Urothelium cell line (cell line): ENCODE results near the gene GRWD1.
A peak's percentile ranks its signal among the peaks of the same experiment; 100 is the strongest.
"Not testable (repeated sequence)": the region's sequence is repeated elsewhere in the genome, so short reads cannot be mapped to it uniquely, and the experiment has no call there.

Experiments
- DNase-seq: peaks from one replicate; pipeline ENCODE4 v3.0.0; 2011; ENCODE audit warnings: low spot score, mixed read lengths
- FAIRE-seq: peaks from 2 replicates; lab custom pipeline; 2011; peaks lifted over from hg19 to GRCh38; lab: Jason Lieb, UNC

The GRWD1 gene

GRCh38 chr19:48477698-48478338 is 32.0 kb downstream of the GRWD1 start:
- DNase-seq (no peak), FAIRE-seq (no peak)

- FAIRE-seq = no peak
- no peak for DNase-seq
Measured at GRCh38 chr19:48478339-48479256, 32.8 kb downstream of the GRWD1 start.

DNA sequence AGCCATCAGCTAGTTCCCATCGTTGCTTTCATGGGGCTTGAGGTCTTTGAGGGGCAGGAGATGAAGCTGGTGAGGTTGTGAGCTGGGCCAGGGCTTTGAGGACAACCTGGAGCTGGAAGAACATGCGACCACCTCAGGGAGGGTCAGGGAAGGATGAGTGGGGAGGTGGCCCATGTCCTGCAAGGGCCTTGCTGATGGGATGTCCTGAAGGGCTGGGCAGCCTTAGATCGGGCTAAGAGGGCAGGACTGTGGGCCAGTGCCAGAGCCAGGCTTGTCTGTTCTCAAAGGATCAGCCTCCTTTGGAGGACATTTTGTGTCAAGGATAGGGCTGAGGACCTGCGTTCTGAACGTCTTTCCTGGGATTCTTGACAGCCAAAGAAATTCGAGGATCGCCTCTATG is 33.9 kb downstream of the GRWD1 start:
- FAIRE-seq = no peak

GRCh38 chr19:48480183-48480557 is 34.4 kb downstream of the GRWD1 start:
- FAIRE-seq = no peak
- no peak for DNase-seq

More for the DNA sequence above, 33.9 kb downstream of the GRWD1 start:
- no peak for DNase-seq

- no peak for FAIRE-seq
- no peak for DNase-seq
Measured at GRCh38 chr19:48480558-48481500, 35.0 kb downstream of the GRWD1 start.

GRCh38 chr19:48481846-48482639 is 36.3 kb downstream of the GRWD1 start:
- peak; percentile 20 for DNase-seq
- no peak for FAIRE-seq

GRCh38 chr19:48483301-48483700 is 37.5 kb downstream of the GRWD1 start:
- no peak for DNase-seq
- FAIRE-seq = no peak

GRCh38 chr19:48484247-48484893 is 38.6 kb downstream of the GRWD1 start:
- DNase-seq (no peak), FAIRE-seq (no peak)

- FAIRE-seq (no peak), DNase-seq (no peak)
Measured at GRCh38 chr19:48484931-48485612, 39.3 kb downstream of the GRWD1 start.

GRCh38 chr19:48486706-48487105 is 40.9 kb downstream of the GRWD1 start:
- DNase-seq, FAIRE-seq: not testable (repeated sequence)

DNA sequence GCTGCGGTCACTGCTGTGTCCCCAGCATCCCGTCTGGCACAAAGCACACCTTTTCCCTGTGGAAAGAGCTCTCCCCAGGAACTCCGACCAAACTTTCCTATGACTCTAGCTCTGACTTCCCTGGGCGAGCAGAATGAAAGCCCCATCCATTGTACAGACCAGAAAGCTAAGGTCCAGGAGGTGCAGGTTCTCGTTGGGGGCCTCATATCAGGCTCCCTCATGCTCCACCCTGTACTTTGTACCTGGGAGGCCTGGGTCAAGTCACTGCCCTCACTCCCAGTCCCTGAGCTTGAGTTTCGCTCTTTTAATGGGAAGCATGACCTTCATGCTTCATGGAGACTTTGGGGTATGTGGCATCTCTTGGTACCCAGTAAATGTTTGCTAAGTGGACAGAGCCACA is 41.8 kb downstream of the GRWD1 start:
- no peak for FAIRE-seq
- DNase-seq = no peak

- FAIRE-seq (peak; percentile 81), DNase-seq (peak; percentile 89)
Measured at GRCh38 chr19:48487948-48488347, 42.2 kb downstream of the GRWD1 start.

GRCh38 chr19:48488478-48488877 is 42.7 kb downstream of the GRWD1 start:
- not testable (repeated sequence) for FAIRE-seq, DNase-seq

DNA sequence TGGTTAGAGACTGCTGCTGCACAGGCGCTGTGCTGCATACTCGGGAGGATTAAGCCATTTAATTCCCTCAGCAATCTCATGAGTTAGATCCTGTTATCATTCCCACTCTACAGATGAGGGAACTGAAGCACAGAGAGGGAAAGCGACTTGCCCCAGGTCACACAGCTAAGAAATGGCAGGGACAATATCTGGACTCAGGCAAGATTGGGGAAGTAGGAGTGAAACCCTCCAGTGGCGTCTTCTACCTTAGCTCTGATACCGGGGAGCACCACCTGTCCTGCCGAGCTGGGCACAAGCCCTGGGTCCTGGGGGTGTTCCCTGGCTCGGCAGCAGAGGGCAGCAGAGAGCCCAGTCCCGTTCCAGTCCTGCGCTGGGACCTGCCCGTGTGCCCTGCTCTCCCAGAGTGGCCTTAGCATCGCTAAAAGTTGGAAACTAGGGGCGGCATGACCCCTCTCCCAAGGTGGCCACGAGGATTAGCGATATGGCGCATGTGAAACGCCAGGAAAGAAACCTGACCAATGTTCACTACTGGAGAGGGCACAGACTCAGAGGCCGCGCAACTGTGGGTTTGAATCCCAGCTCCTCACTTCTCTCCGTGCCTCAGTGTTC is 43.9 kb downstream of the GRWD1 start:
- FAIRE-seq = no peak

GRCh38 chr19:48490981-48491792 is 45.4 kb downstream of the GRWD1 start:
- DNase-seq = peak; percentile 82
- FAIRE-seq = no peak

More for the DNA sequence above, 43.9 kb downstream of the GRWD1 start:
- DNase-seq = peak; percentile 80

DNA sequence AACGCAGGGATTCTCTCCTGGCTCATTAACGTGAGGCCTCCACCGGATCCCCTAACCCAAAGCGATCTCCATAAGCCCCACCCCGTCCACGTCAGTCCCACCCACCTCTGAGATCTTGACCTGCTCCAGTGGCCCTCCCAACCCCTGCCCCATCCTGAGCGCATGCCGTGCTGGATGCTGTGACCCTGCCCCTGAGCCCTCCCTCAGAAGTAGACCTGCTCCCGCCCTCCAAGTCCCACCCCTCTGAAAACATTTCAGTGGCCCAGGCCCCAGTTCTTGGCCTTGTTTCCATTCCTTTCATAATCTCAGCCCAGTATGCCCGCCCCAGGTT is 46.0 kb downstream of the GRWD1 start:
- FAIRE-seq (no peak), DNase-seq (no peak)

GRCh38 chr19:48492925-48493717 is 47.3 kb downstream of the GRWD1 start:
- DNase-seq (peak; percentile 62), FAIRE-seq (no peak)
